Stimulated activated CD8-positive, alpha-beta memory T cell treated with anti-CD3 and anti-CD28 coated beads, Interleukin-15, amount 100 ng/mL, for 1 hour (primary cell): ENCODE measurements around the gene MAPK4.
"Not testable (repeated sequence)": the region's sequence is repeated elsewhere in the genome, so short reads cannot be mapped to it uniquely, and the experiment has no call there.

Source experiments
- DNase-seq: peaks from one replicate; pipeline ENCODE4 v3.0.0-alpha.2; 2020; ENCODE audit warnings: low read depth

MAPK4 gene

GRCh38 chr18:50573679-50574078 lies 13.8 kb downstream of the MAPK4 start:
- no peak for DNase-seq

DNA sequence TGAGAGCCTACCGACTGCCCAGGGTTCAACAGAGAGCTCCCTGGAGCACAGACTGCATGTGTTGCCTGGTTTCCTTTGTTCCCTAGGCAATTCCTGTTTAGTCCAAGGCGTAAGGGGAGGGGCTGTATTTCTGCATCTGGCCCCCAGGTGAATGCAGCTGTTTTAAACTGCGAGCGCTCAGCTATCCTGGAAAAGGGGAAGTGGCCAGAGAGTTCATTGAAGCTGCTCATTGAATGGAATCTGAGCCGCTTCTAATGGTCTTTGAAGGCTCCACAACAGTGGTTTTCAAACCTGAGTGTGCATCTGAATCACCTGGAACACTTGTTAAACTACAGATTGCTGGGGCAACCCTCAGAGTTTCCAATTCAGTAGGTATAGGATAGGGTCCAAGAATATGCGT lies 18.1 kb downstream of the MAPK4 start:
- no peak for DNase-seq

DNA sequence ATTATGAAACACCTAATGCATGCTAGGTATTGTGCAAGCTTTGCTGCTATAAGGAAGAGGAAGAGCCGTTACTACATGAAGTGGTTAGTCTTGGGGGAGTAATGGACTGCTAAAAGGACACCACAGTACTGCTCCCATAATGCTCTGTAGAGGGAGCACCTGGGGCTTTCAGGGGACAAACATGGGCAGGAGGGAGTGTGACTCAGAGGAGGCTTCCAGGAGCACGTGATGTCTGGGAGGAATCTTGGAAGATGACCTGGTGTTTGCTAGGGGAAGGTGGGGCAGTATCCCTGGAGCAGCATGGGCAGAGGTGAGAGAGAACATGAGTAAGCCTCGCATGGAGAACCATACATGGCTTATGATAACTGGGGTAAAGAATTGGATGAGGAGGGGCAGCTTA lies 18.8 kb downstream of the MAPK4 start:
- no peak for DNase-seq

- DNase-seq: no peak
Measured at GRCh38 chr18:50579061-50579774, 19.3 kb downstream of the MAPK4 start.

GRCh38 chr18:50581517-50581916 lies 21.6 kb downstream of the MAPK4 start:
- DNase-seq: no peak

- no peak for DNase-seq
Measured at GRCh38 chr18:50582500-50582899, 22.6 kb downstream of the MAPK4 start.

DNA sequence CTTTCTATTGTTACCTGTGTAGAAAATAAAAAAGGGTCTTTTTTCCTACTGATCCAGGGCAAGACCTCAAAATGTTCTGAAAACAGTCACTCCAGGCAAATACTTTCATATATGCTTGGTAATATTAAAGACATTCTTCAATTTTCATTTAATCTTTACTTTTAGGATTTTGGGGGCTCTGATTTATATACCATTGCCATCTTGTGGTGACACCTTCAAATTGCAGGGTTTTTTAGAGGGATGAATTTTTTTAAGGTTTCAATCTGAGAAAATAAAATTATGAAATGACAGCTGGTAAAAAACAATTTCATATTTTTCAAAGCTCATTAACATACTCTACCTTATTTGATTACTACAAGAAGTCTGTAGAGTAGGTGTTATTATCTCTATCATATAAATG lies 26.8 kb downstream of the MAPK4 start:
- no peak for DNase-seq

DNA sequence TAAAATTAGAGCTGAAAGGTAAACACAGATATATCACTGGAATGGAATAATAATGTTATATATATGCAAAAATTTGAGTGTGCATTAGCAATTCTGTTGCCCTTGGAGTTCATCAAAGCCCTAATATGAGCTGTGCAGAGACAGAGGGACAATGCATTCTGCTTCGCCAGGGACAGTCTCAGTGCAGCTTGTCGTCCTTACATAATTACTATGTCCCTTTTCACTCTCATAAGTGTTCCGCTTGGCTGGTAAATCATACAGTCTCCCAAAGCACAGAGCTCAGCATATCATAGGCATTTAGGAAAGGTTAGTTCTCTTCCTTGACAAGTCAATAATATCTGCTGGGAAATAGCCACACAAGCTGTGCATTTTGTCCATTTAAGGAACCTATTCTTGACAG lies 30.7 kb downstream of the MAPK4 start:
- DNase-seq: no peak

- DNase-seq: no peak
Measured at GRCh38 chr18:50594012-50594411, 34.1 kb downstream of the MAPK4 start.

- no peak for DNase-seq
Measured at GRCh38 chr18:50594942-50595341, 35.1 kb downstream of the MAPK4 start.

- DNase-seq: no peak
Measured at GRCh38 chr18:50602466-50602865, 42.6 kb downstream of the MAPK4 start.

DNA sequence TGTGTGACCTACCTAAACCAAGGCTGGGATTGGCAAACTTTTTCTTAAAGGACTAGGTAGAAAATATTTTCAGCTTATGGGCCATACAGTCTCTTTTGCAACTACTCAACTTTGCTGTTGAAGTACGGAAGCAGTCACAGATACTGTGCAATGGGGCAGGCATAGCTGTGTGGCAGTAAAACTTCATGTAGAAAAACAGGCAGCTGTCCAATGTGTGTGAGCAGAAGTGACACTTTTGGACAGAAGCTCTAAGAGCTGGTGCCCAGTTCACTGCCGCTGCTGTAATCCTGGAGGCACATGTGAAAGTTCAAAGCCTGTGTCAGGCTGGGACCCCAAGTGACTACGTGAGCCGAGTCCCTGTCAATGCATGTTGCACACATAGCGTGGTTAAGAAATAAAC lies 46.7 kb downstream of the MAPK4 start:
- no peak for DNase-seq

DNA sequence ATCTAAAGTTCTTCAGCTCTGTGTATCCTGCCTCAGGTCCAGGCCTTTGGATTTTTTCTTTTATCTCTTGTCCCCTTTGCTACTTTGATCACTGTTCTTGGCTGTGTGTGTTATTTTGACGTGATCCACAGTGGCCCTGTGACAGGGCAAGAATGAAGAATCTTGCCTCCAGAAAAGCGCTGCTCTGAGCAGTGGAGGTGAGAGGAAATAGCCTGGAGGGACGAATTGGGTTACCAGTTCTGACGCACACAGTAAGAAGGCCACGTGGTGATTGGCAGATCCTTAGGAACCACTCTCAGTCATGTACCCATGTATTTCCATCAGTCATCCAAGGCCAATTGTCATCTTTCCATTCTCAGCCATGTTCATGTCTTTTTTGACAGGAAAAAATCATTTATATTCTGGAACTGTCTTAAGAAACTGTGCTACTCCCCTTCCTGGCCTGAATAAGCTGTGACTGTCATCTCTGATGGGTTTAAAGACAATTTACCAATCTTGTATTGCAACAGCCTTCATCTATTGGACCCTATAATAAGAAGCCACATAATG lies 47.6 kb downstream of the MAPK4 start:
- DNase-seq: no peak

- not testable (repeated sequence) for DNase-seq
Measured at GRCh38 chr18:50609171-50609570, 49.3 kb downstream of the MAPK4 start.

DNA sequence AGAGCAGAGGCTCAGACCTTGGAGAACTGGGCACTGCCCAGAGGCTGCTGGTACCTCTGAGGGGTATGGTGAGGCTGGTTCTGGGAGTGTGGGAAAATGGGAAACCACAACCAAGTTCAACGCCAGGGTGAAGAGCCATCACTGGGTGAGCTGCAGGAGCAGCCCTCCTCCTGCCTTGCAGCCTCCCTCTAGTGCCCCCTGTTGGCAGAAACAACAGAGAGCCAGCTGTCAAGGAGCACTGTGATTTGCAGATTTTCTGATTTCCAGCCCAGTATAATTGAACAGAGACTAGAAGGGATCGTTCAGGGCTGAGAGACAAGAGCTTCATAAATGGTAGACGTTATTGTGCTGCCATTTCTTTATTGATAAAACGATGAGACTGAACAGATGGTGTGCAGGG lies 50.5 kb downstream of the MAPK4 start:
- no peak for DNase-seq

DNA sequence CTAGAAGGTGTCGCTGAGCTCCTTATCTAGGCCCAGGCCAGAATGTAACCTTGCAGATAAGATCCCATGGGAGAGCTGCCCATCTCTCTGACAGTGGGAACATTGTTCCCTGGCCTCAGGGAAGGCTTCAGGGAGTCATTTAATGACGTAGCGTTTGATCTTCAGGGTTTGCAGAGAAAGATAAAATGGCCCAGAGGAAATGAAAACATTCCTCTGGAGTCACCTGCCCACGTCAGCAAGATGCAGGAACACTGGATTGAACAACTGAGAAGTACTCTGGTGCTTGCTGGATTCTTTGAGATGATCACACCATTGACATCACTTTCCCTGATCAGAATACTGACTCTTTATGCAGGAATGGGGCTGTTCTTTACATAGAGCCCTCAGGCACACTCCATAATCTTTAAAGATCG lies 51.6 kb downstream of the MAPK4 start:
- no peak for DNase-seq

GRCh38 chr18:50614838-50615237 lies 55.0 kb downstream of the MAPK4 start:
- no peak for DNase-seq

DNA sequence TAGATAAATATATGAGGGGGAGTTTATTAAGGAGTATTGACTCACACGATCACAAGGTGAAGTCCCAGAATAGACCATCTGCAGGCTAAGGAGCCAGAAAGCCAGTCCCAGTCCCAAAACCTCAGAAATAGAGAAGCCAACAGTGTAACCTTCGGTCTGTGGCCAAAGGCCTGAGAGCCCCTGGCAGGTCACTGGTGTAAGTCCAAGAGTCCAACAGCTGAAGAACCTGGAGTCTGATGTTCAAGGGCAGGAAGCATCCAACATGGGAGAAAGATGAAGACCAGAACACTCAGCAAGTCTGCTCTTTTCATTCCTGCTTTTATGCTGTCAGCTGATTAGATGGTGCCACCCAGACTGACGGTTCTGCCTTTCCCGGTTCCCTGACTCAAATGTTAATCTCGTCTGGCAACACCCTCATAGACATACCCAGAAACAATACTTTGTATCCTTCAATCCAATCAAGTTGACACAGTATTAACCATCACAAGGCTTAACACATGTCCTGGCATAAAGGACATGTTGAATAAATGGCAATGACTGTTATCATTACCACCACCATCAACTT lies 56.7 kb downstream of the MAPK4 start:
- no peak for DNase-seq

- no peak for DNase-seq
Measured at GRCh38 chr18:50619861-50620275, 60.0 kb downstream of the MAPK4 start.

- DNase-seq: no peak
Measured at GRCh38 chr18:50620319-50620718, 60.4 kb downstream of the MAPK4 start.

DNA sequence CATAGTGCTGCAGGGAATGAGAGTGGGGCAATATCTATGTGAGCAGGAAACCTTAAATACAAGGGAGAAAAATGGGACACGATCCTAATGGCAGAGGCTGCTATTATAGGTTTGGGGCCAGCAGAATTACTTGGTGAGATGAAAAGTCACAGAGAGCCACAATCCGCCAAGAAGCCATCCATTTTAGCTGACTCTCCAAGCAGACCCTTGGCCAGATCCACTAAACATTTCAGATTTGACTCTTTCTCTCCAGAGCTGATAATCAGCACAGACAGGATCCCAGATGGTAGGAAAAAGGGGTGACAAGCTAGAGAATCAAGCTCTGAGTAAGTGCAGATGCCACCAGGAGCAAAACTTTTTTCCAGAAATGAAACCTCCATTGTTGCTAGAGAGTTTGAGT lies 61.5 kb downstream of the MAPK4 start:
- DNase-seq: no peak

GRCh38 chr18:50622320-50622719 lies 62.4 kb downstream of the MAPK4 start:
- DNase-seq: no peak

DNA sequence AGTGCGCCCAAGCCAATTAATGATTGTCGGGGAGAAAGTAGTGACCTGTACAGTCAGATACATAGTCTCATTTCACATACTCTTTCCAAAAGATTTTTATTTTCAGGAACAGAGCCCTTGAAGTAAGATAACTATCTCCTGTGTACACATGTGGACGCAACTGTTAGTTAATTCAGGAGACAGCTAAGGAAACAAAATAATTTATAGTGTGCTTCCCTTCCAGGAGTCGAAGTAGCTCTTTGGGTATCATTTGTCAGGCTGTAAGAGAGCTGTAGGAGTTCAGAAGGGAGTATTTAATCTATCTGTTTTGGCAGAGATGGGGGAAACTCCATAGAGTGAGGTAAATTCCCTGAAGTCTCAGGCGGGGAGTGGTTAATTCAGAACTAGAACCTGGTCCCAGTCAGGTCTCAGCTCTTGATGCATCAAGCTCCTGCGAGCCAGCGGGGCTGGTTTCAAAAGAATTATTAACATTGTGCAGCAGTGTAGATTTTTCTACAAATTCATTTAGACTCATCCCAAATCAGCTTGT lies 63.0 kb downstream of the MAPK4 start:
- no peak for DNase-seq
